H1 (cell line): Measurements from ENCODE around the gene HSFX4. TPM values are rescaled to one million over a fixed set of nuclear protein-coding genes. Genes with fewer than 3 reads are reported as not detected.

Experiments used
- CTCF ChIA-PET: fragments of 300-600 bp; sonication (Branson Sonifier 250); formaldehyde crosslinking; loops from one replicate; lab custom pipeline; 2021; ENCODE audit not compliant: partially characterized antibody; lab: Charles Lee
- POLR2A ChIA-PET: fragments of 300-600 bp; sonication (Branson Sonifier 250); formaldehyde crosslinking; loops from one replicate; lab custom pipeline; 2021; ENCODE audit warnings: inconsistent platforms; ENCODE audit not compliant: partially characterized antibody; lab: Charles Lee
- DNase-seq, 2 experiments: peaks; one replicate each; pipeline versions ENCODE4 v3.0.0 to v3.0.0-alpha.2; 2010 to 2022; ENCODE audit warnings: low spot score in 2 of 2, low read depth in 1 of 2, mixed read lengths in 1 of 2
- FAIRE-seq: peaks from 2 replicates; lab custom pipeline; 2011; peaks lifted over from hg19 to GRCh38; lab: Jason Lieb, UNC
- H2AFZ ChIP-seq: 2 replicates; pipeline ENCODE4 v1.8.1; 2012; ENCODE audit warnings: low read length, inconsistent platforms
- H2AK5ac ChIP-seq: 2 replicates; pipeline ENCODE4 v1.6.1; 2013; ENCODE audit warnings: low read depth, low read length
- H2BK120ac ChIP-seq: replicated peaks from 2 replicates; pipeline ENCODE3; 2013; ENCODE audit warnings: low read depth, low read length, inconsistent platforms
- H2BK12ac ChIP-seq: 2 replicates; pipeline ENCODE4 v1.6.1; 2013; ENCODE audit warnings: low read depth, low read length
- H2BK15ac ChIP-seq: 2 replicates; pipeline ENCODE4 v1.6.1; 2013; ENCODE audit warnings: low read length
- H2BK20ac ChIP-seq: 2 replicates; pipeline ENCODE4 v1.6.1; 2013; ENCODE audit warnings: low read length
- H2BK5ac ChIP-seq: 2 replicates; pipeline ENCODE4 v1.6.1; 2013; ENCODE audit warnings: low read depth, low read length
- H3K14ac ChIP-seq: 2 replicates; pipeline ENCODE4 v1.6.1; 2013; ENCODE audit warnings: inconsistent platforms; ENCODE audit not compliant: insufficient read length
- H3K18ac ChIP-seq: 2 replicates; pipeline ENCODE4 v1.6.1; 2013; ENCODE audit warnings: low read length; ENCODE audit errors: extremely low read depth
- H3K23ac ChIP-seq: 2 replicates; pipeline ENCODE4 v1.6.1; 2013; ENCODE audit warnings: inconsistent platforms; ENCODE audit not compliant: insufficient read length
- H3K23me2 ChIP-seq: 2 replicates; pipeline ENCODE4 v1.6.1; 2013; ENCODE audit warnings: low read depth, low read length
- H3K27ac ChIP-seq: 2 replicates; pipeline ENCODE4 v1.6.1; 2011; ENCODE audit warnings: low read depth, low read length, inconsistent platforms
- H3K27me3 ChIP-seq, 4 experiments: replicated peaks in 1 of 4; 1 replicate in 1 of 4; 2 replicates in 3 of 4; pipeline versions ENCODE4 v1.6.1 to v1.8.1; 2011 to 2013; ENCODE audit warnings: low read length in 3 of 4, mild to moderate bottlenecking in 3 of 4, inconsistent platforms in 2 of 4, mixed read lengths in 2 of 4, moderate library complexity in 1 of 4; ENCODE audit not compliant: control insufficient read depth in 3 of 4, insufficient read depth in 3 of 4; ENCODE audit errors: extremely low read depth in 1 of 4
- H3K36me3 ChIP-seq, 4 experiments: 2 replicates each; pipeline versions ENCODE4 v1.6.1 to v1.8.1; 2011 to 2013; ENCODE audit warnings: mild to moderate bottlenecking in 4 of 4, low read length in 3 of 4, moderate library complexity in 2 of 4, control low read depth in 1 of 4, inconsistent platforms in 1 of 4; ENCODE audit not compliant: insufficient read depth in 4 of 4, control insufficient read depth in 2 of 4
- H3K4ac ChIP-seq: replicated peaks from 2 replicates; pipeline ENCODE3; 2013; ENCODE audit warnings: low read length, low read depth, mixed read lengths, inconsistent platforms; ENCODE audit not compliant: insufficient read length
- H3K4me1 ChIP-seq, 4 experiments: replicated peaks in 1 of 4; 1 replicate in 1 of 4; 2 replicates in 3 of 4; pipeline versions ENCODE4 v1.6.1 to v1.8.1; 2011 to 2013; ENCODE audit warnings: low read length in 3 of 4, inconsistent platforms in 2 of 4, mixed read lengths in 1 of 4; ENCODE audit not compliant: insufficient read depth in 4 of 4, control insufficient read depth in 3 of 4
- H3K4me2 ChIP-seq, 2 experiments: 2 replicates each; pipeline versions ENCODE4 v1.6.1 to v1.8.1; 2011 to 2013; ENCODE audit warnings: low read depth in 2 of 2, low read length in 2 of 2, control low read depth in 1 of 2, inconsistent platforms in 1 of 2, mild to moderate bottlenecking in 1 of 2; ENCODE audit not compliant: insufficient read depth in 1 of 2
- H3K4me3 ChIP-seq, 4 experiments: fragments of 200-600, 300-600 bp in 1 of 4; sonication (generic), shearing (Covaris generic), sonication (Bioruptor Twin) in 1 of 4; 2 replicates each; pipeline versions ENCODE4 v1.5.1 to v1.8.1; 2011 to 2016; ENCODE audit warnings: low read length in 4 of 4, low read depth in 3 of 4, control low read depth in 2 of 4, inconsistent platforms in 2 of 4, mild to moderate bottlenecking in 2 of 4, mixed read lengths in 1 of 4, moderate library complexity in 1 of 4; ENCODE audit not compliant: insufficient read depth in 2 of 4; ENCODE audit errors: extremely low read depth in 1 of 4
- H3K56ac ChIP-seq: replicated peaks from 2 replicates; pipeline ENCODE3; 2013; ENCODE audit warnings: low read depth, mild to moderate bottlenecking, mixed read lengths, low read length, inconsistent platforms; ENCODE audit not compliant: insufficient read length
- H3K79me1 ChIP-seq: 2 replicates; pipeline ENCODE4 v1.6.1; 2013; ENCODE audit warnings: low read depth, low read length, control low read depth
- H3K79me2 ChIP-seq, 2 experiments: 2 replicates each; pipeline versions ENCODE4 v1.6.1 to v1.8.1; 2012 to 2013; ENCODE audit warnings: low read length in 2 of 2, mild to moderate bottlenecking in 2 of 2, inconsistent platforms in 1 of 2; ENCODE audit not compliant: insufficient read depth in 2 of 2, control insufficient read depth in 1 of 2
- H3K9ac ChIP-seq, 4 experiments: replicated peaks in 1 of 4; 1 replicate in 1 of 4; 2 replicates in 3 of 4; pipeline versions ENCODE4 v1.6.1 to v1.8.1; 2011 to 2013; ENCODE audit warnings: low read depth in 3 of 4, low read length in 3 of 4, control low read depth in 2 of 4, mild to moderate bottlenecking in 2 of 4, moderate library complexity in 2 of 4, inconsistent platforms in 1 of 4; ENCODE audit errors: extremely low read depth in 1 of 4
- H3K9me3 ChIP-seq, 2 experiments: 2 replicates each; pipeline versions ENCODE4 v1.6.1 to v1.8.1; 2012 to 2013; ENCODE audit warnings: mild to moderate bottlenecking in 2 of 2, moderate library complexity in 2 of 2, control low read depth in 1 of 2, inconsistent platforms in 1 of 2, low read depth in 1 of 2, low read length in 1 of 2, mixed read lengths in 1 of 2; ENCODE audit not compliant: insufficient read depth in 2 of 2
- H4K20me1 ChIP-seq, 2 experiments: replicated peaks in 1 of 2; 2 replicates each; pipeline versions ENCODE3 to v1.8.1; 2011 to 2013; ENCODE audit warnings: inconsistent platforms in 2 of 2, low read length in 2 of 2, mild to moderate bottlenecking in 1 of 2; ENCODE audit not compliant: insufficient read depth in 2 of 2, control insufficient read depth in 1 of 2
- H4K5ac ChIP-seq: 2 replicates; pipeline ENCODE4 v1.6.1; 2013; ENCODE audit warnings: low read length, low read depth, mixed read lengths, inconsistent platforms; ENCODE audit not compliant: insufficient read length
- H4K8ac ChIP-seq: 2 replicates; pipeline ENCODE4 v1.8.0; 2013; ENCODE audit warnings: mild to moderate bottlenecking, moderate library complexity, low read length, inconsistent platforms; ENCODE audit not compliant: insufficient read depth; ENCODE audit errors: extremely low read depth
- H4K91ac ChIP-seq: replicated peaks from 2 replicates; pipeline ENCODE3; 2013; ENCODE audit warnings: low read length, mixed read lengths, inconsistent platforms; ENCODE audit not compliant: insufficient read length
- BRCA1 ChIP-seq: IDR thresholded peaks from 2 replicates; pipeline ENCODE4 v1.6.1; 2012; ENCODE audit warnings: low read depth, low read length, improper control_type of control experiment
- CBX8 ChIP-seq: fragments of 300-800, 300-1000 bp; sonication (generic); IDR thresholded peaks from 2 replicates; pipeline ENCODE4 v1.7.1; 2016; ENCODE audit warnings: low read depth, low read length, borderline replicate concordance
- E2F6 ChIP-seq: IDR thresholded peaks from 2 replicates; pipeline ENCODE4 v1.6.1; 2012; ENCODE audit warnings: inconsistent platforms
- EP300 ChIP-seq, 2 experiments: IDR thresholded peaks; 1 replicate in 1 of 2; 2 replicates in 1 of 2; pipeline ENCODE4 v1.6.1; 2011 to 2012; ENCODE audit warnings: low read depth in 2 of 2, low read length in 2 of 2, mild to moderate bottlenecking in 2 of 2, borderline replicate concordance in 1 of 2, inconsistent platforms in 1 of 2, moderate library complexity in 1 of 2
- GABPA ChIP-seq: IDR thresholded peaks from 2 replicates; pipeline ENCODE4 v1.6.1; 2011; ENCODE audit warnings: mild to moderate bottlenecking, low read length, moderate library complexity, borderline replicate concordance; ENCODE audit not compliant: insufficient read depth
- HDAC6 ChIP-seq: IDR thresholded peaks from one replicate; pipeline ENCODE4 v1.7.1; 2012; ENCODE audit warnings: low read depth, mild to moderate bottlenecking, inconsistent platforms, low read length, moderate library complexity
- POLR2AphosphoS5 ChIP-seq: IDR thresholded peaks from 2 replicates; pipeline ENCODE4 v1.6.1; 2011; ENCODE audit warnings: low read depth, low read length
- RXRA ChIP-seq: IDR thresholded peaks from 2 replicates; pipeline ENCODE4 v1.6.1; 2011; ENCODE audit warnings: low read depth, mild to moderate bottlenecking, low read length, moderate library complexity; ENCODE audit not compliant: insufficient read depth
- SIN3A ChIP-seq, 2 experiments: IDR thresholded peaks in 1 of 2; conservative IDR thresholded peaks in 1 of 2; 2 replicates each; pipeline ENCODE4 v1.6.1; 2011 to 2012; ENCODE audit warnings: low read length in 2 of 2, improper control_type of control experiment in 1 of 2, low read depth in 1 of 2, mild to moderate bottlenecking in 1 of 2
- TEAD4 ChIP-seq: IDR thresholded peaks from 2 replicates; pipeline ENCODE4 v1.6.1; 2012; ENCODE audit warnings: low read depth, low read length, inconsistent platforms, mixed read lengths
- WGBS, 2 experiments: shearing (Covaris generic) in 1 of 2; methylation state at CpG; one replicate each; pipeline versions ENCODE4 v1.1.6 to v1.1.7; 2013 to 2015; ENCODE audit warnings: low lambda C conversion rate in 2 of 2, mixed read lengths in 2 of 2, inconsistent platforms in 1 of 2, low coverage in 1 of 2, missing lambda C conversion rate in 1 of 2; ENCODE audit not compliant: insufficient replicate concordance in 2 of 2, insufficient coverage in 1 of 2, insufficient read length in 1 of 2; ENCODE audit errors: extremely low coverage in 1 of 2, missing lambda C conversion rate in 1 of 2; 5-methylcytosine and 5-hydroxymethylcytosine counted together
- polyA plus RNA-seq, 7 experiments: library from polyadenylated mRNA; depleted of rRNA in 3 of 7; stranded (reverse) in 5 of 7; unstranded in 2 of 7; fragments of >200 nt in 5 of 7; fragments of 200-250 nt in 2 of 7; gene quantifications; 1 replicate in 5 of 7; 2 replicates in 1 of 7; 4 replicates in 1 of 7; pipeline versions ENCODE4 v1.2.1 to v1.2.3, GENCODE V29; 2011 to 2013; ENCODE audit warnings: missing spikeins in 2 of 7, mixed read lengths in 2 of 7
- total RNA-seq: library from RNA; stranded (reverse); fragmentation: NEBNext Ultra II Directional; extraction: Animal tissue kit (Norgen Biotek cat#: 25700); gene quantifications from 2 replicates; pipeline ENCODE4 v1.2.1, GENCODE V29; 2021

Gene HSFX4
- total and polyA plus RNA-seq, 2 of the 8 experiments (the other 6 are each of a cell fraction or from before 2014, with no cell fraction given) = not detected

DNA sequence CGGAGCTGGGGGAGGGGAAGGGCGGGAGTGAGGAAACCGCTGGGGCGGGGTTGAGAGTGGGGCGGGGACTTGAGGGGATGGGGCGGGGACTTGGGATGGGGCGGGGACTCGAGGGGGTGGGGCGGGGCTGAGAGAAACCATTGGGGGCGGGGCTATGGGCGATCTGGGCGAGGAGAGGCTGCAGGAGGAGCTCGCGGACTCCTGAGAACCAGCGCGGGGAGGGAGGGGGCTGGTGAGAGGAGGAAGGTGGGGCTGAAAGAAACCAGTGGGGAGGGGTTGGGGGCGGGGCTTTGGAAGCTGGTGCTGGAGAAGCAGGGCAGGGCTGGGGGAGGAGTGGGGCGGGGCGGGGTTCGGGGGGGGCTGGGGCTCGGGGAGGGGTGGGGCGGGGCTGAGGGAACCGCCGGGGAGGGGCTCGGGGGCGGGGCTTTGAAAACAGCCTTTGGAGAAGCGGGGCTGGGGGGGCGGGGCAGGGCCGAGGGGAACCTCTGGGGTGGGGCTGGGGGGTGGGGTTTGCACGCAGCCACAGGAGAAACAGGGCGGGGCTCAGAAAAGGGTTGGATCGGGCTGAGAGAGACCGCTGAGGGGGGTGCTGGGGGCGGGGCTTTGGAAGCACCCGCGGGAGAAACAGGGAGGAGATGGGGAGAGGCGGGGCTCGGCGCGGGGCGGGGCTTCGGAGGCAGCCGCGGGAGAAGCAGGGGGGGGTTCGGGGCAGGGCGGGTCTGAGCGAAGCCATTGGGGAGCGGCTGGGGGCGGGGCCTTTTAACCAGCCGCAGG is 9.7 kb downstream of the HSFX4 start:
- WGBS, 2 experiments = no CpG with 5 or more reads among the region's 50 CpGs
- no peak for FAIRE-seq
- no peak for TF ChIP-seq TEAD4
- no peak for TF ChIP-seq SIN3A (conservative IDR thresholded peaks at IDR 0.05 in 1 of 2, IDR thresholded peaks at IDR 0.05 in 1 of 2; ENCODE audit: low read depth in 1 of 2, low read length in 2 of 2)
- TF ChIP-seq EP300 (IDR thresholded peaks at IDR 0.05; ENCODE audit: borderline replicate concordance in 1 of 2, low read depth in 2 of 2, low read length in 2 of 2) = no peak
- no peak for TF ChIP-seq GABPA
- TF ChIP-seq BRCA1 = no peak
- TF ChIP-seq E2F6 = no peak
- TF ChIP-seq HDAC6 = no peak
- no peak for TF ChIP-seq RXRA
- TF ChIP-seq CBX8 = no peak
- TF ChIP-seq POLR2AphosphoS5 = no peak

More for the DNA sequence above, 9.7 kb downstream of the HSFX4 start:
- H3K4ac ChIP-seq = no peak overlapping the region
- peak; percentile 70 to 75 for DNase-seq
- no peak overlapping the region for H3K9ac ChIP-seq
- H3K79me1 ChIP-seq = no peaks in the 10 kb centered on the region
- no peak overlapping the region for H2BK12ac ChIP-seq
- no peak overlapping the region for H4K91ac ChIP-seq
- H3K56ac ChIP-seq = no peak overlapping the region
- H3K79me2 ChIP-seq = peaks cover 0 to 6% of the 10 kb centered on the region in 2 experiments; a peak in 2 of 4 replicates
- no peak overlapping the region for H4K5ac ChIP-seq
- no peaks in the 10 kb centered on the region for H3K9me3 ChIP-seq
- H2BK120ac ChIP-seq = no peak overlapping the region
- H3K4me2 ChIP-seq = peak overlapping the region in 1 of 2 experiments; percentile 77; a peak in 1 of 4 replicates
- ChIA-PET CTCF (interaction anchor here (0.6 to 1.7 kb wide), 7 partner anchors 11 to 424 kb away, joined by 3 to 5 read pairs (median 4); partner anchors contain the start of gene MAMLD1), POLR2A (interaction anchor here (0.6 kb wide), 1 partner anchor 389 kb away, joined by 3 read pairs; no protein-coding TSS in a partner anchor)
- no peak overlapping the region for H3K23ac ChIP-seq
- peaks cover 0 to 5% (median 2%) of the 10 kb centered on the region in 4 experiments; a peak in 4 of 7 replicates for H3K4me1 ChIP-seq
- peak overlapping the region in 2 of 4 experiments; percentile 59 to 81; a peak in 2 of 8 replicates for H3K4me3 ChIP-seq
- H3K27me3 ChIP-seq = no peaks in the 10 kb centered on the region
- no peak overlapping the region for H2BK15ac ChIP-seq
- no peak overlapping the region; the same call in 1 of the 2 replicates for H4K8ac ChIP-seq
- no peak overlapping the region for H3K27ac ChIP-seq
- H2BK20ac ChIP-seq = no peak overlapping the region
- no peak overlapping the region for H3K14ac ChIP-seq
- H3K36me3 ChIP-seq = no peaks in the 10 kb centered on the region; a peak in 1 of 8 replicates
- H2AK5ac ChIP-seq = no peak overlapping the region
- peaks cover 0 to 2% of the 10 kb centered on the region in 2 experiments for H4K20me1 ChIP-seq
- no peak overlapping the region for H2AFZ ChIP-seq
- no peaks in the 10 kb centered on the region; the same call in 1 of the 2 replicates for H3K23me2 ChIP-seq
- H3K18ac ChIP-seq = no peak overlapping the region
- H2BK5ac ChIP-seq = no peak overlapping the region
